ENCODE results near the gene ANKRA2.
"Not testable (repeated sequence)": the region's sequence is repeated elsewhere in the genome, so short reads cannot be mapped to it uniquely, and the experiment has no call there.

The ANKRA2 gene

DNA sequence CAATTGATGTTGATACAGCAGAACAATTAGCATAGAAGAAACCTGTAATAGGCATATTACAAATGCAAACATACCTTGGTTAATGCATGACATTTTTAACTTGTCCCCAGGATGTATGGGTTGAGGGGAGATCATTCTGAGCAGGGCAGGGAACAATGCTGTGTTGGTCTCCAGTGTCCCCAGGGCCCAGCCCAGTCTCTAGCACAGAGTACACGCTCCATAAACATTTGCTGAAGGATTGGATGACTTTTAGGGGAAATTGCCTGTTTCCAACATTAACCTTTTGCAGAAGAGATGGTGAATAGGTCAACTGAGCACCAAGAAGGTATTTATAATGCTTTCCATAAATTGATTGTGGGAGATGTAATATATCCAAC lies 20.0 kb downstream of the ANKRA2 start:
- no peak for DNase-seq

DNA sequence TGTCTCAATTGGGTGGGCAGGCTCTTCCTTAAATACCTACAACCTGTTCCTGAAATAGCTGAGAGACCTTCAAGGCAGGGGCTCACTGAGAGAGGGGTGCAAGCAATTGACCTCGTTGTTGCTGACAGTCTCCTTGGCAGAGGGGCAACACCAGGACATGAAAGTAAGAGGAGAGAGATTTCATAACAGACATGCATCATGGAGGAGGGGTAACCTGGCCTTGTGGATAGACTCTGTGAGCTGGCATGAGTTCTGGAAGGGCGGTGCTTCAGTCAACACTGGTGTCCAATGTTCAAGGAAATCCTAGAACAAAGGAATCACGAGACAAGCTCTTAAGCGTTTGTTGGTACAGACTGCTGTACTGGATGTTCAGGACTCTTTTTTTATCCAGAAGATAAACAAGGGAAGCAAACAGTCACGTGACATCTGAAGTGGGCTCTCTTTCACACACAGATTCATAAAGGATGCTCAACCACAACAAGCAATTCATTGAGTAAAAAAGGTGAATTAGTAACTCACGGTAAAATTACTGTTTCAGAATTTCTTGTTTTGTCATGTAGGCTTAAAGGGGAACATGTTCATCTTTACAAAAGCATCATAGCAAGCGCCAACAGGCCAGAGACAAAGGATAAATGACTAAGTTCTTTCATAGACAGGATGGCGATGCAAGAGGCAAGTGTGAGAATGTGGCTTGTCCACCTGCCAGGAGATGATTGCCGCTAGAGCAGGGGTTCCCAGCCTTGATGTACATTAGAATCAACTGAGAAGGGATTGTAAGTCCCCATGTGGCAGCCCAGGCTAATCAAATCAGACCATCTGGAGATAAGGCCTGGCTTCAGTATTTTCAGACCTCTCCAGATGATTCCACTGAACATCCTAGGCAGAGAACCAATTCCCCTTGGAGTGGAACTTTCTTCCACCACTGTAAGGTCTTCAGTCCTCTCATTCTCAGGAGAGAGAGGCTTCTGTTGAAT lies 20.7 kb downstream of the ANKRA2 start:
- DNase-seq: no peak

- no peak for DNase-seq
These were observed 23.4 kb downstream of the ANKRA2 start for GRCh38 chr5:73542020-73542419.

- DNase-seq: no peak
These were observed 25.2 kb downstream of the ANKRA2 start for GRCh38 chr5:73540192-73540591.

DNA sequence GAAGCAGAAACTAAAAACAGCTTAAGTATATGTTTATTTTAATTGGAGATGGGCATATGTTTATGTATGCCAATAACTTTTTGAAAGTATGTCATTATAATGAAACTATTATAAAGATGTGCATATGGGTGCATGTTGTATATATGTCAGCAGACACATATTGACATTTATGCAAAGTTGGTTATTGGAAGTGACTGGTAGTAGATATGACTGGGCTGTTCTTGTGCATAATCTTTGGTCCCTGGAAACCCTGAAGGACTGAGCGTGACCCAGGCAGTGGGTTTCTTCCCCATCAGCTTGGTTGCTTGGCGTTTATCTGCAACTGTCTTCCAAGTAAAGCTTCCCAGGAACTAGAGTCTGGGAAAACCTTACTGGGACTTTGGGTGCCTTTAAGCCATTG lies 25.7 kb downstream of the ANKRA2 start:
- DNase-seq: no peak

DNA sequence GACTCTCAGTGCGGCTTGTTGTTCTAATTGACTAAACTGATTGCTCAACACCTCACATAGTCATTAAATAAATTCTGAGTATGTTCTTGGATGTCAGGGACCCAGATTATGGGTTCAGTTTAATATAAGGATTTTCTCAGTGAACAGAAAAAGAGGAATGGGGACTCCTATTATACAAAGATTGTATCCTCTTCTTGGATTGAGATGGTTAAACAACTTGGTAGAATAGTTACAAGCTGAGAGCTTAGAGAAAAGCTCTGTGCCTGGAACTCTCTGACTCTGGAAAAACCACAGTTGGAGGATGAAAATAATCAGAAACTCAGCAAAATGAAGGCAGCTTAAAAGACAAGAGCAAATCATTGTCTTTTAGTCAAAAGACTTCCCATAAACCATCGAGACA lies 30.5 kb downstream of the ANKRA2 start:
- no peak for DNase-seq

DNA sequence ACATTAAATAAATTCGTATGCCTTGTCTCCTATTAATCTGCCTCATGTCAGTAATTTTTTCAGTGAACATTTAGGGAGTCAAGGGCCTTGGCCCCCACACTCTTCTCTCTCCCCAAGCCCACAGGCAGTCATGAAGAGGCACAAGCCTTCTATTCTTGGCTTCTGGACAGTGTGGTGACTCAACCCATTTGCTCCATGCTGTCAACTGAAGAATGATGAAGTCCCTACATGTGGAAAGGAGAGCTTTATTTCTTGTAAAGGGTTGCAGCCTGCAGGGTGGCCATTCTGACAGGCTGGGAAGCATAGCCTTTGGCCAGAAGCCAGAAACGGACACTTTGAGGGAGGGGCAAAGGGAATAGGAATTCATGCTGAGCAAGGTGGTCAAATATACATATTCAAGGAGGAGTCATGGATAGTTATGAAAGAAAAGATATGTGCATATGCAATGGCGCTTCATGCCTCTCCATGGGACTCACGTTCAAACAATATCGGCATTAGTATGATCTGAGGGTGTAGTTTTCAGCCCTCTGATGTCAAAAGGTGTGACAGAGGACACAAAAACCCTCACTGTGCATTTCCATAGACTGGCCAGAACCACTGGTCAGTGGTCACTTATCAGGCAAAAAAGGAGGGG lies 31.3 kb downstream of the ANKRA2 start:
- no peak for DNase-seq

GRCh38 chr5:73532195-73532594 lies 33.2 kb downstream of the ANKRA2 start:
- DNase-seq: no peak

- DNase-seq: no peak
These were observed 34.1 kb downstream of the ANKRA2 start for GRCh38 chr5:73531356-73531755.

DNA sequence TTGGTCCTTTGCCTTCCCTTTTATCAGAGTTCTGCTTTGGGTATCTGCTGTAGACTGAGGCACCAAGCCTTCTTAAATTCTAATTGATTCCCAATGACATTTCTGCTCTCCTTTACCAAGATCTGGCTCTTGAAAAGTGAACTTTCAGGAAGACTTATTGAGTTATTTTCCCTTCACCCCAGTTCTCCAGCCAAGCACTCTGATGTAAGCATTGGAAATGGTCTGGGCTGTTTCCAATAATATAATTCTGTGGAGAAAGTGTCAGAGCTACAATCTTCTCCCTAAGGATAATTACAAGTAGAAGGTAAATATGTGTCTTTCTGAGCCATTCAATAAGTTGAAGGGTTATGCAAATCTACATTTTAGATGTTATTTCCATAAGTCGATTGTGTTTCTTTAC lies 36.4 kb downstream of the ANKRA2 start:
- no peak for DNase-seq

GRCh38 chr5:73528248-73528647 lies 37.2 kb downstream of the ANKRA2 start:
- DNase-seq: no peak

GRCh38 chr5:73525606-73526203 lies 39.7 kb downstream of the ANKRA2 start:
- DNase-seq: no peak

- DNase-seq: no peak
These were observed 41.6 kb downstream of the ANKRA2 start for GRCh38 chr5:73523861-73524260.

DNA sequence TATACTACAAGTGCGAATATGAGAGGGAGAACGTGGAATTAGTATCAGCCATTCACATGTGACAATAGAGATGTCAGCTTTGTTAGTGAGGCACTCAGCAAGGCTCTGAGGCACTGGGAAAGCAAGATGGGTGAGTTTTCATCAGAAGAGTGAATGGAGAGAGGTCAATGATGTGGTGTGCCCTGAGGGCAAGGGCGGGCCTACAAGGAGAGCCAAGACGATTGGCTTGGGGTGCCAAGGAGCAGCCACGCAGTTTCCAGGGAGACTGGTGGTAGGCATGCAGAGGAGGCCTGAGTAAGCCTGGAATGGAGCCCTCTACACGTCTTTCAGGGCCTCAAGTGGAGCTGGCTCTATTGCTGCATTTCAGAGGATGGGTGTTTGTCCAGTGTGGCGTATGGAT lies 42.5 kb downstream of the ANKRA2 start:
- no peak for DNase-seq

DNA sequence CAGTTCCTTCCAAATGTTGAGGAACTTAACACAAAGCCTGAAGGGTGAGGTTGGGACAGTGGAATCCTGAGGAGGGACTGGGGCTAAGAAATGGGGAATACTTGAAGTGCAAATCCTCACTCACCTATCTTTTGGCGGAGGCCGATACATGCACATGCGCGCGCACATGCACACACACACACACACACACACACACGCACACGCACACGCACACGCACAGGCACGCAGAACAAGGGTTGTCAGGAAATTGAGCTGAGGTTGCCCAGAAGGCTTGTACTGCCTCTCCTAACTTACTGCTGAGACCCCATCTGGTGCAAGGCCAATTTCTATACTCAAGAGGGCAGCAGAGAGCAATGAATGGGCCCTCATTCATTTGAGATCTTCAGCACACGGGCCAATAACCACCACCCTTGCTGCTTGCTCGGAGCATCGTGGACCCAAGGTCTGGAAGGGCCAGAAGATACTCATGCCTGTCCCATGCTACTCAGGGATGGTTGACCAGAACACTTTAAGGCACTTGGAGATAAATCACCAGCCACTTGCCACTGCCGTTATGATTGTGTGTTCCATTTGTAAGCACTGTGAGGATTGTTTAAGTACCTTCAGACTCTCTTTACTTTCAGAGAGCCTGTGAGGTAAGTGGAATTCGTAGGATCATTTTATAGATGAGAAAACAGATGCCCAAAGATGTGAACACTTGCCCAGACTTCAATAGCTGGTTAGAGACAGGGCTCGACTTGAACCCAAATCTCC lies 45.7 kb downstream of the ANKRA2 start:
- peak; percentile 66 for DNase-seq

DNA sequence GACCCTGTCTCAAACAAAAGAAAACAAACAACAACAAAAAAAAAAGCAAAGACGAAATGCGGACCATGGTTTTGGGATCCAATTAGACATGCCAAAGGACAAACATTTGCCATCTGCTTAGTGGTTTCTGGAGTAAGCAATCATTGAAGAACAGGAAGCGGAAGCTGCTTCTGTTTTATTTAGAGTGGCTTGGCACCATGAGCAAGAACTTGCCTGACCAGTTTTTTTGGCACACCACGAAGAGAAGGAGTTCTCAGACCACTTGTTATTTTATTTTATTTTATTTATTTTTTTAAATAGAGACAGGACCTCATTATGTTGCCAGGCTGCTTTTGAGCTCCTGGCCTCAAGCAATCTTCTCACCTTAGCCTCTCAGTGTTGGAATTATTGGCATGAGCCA lies 50.2 kb downstream of the ANKRA2 start:
- DNase-seq: no peak

GRCh38 chr5:73514418-73514817 lies 51.0 kb downstream of the ANKRA2 start:
- no peak for DNase-seq

DNA sequence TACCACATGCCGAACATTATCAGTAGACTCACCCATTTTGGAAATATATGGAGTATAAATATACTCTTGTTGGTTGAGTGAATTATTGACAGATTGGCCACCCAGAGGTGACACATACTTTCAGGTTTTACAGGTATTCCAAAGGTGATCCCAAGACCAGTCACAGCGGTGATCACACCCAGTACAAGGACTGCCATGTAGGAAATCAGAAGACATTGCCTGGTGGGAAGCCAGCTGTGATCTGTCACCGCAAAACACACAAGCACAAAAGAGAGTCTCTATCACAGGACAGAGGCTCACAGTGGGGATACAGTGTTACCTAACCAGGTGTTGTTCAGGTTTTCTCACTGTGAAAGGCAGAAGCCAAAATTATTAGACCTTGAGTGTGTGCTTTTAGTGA lies 51.4 kb downstream of the ANKRA2 start:
- no peak for DNase-seq

GRCh38 chr5:73508521-73508920 lies 56.9 kb downstream of the ANKRA2 start:
- DNase-seq: not testable (repeated sequence)

DNA sequence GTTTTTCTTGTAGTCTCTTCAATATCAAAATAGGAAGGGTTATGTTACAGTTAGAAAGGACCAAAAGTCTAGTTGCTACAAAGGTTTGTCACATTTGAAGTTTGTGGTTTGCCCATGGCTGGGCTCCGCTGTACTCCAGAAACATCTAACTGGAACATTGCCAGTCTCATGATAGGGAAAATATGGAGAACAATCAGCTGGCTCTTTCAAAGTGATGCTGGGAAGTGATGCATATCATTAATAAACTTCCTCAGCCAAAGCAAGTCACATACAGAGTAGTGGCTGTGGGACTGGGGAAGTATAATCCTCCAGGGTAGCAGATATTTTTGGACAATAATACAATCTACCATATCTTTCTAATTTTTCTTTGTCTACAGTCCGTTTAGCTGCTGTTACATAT lies 58.4 kb downstream of the ANKRA2 start:
- DNase-seq: no peak

DNA sequence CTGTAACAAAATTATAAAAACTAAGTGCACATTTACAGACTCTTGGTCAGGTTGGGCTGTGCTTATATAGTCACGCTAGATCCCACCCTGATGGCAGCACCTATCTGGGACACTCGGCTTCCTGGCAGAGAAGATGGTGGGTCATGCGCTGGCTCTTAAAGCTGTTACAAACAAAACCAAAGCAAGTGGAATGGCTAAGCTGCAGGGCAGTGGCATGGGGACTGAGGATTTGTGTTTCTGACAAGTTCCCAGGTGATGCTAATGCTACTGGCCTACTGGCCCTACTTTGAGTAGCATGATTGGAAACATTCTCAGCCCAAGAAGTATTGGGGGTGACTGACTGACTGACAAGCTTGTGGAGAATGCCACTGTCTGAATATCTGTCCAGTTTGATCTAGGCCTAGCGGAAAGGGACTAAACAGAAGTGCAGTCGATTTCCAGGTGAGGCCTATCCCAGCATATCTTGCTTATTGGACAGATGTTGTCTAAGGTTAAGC lies 58.9 kb downstream of the ANKRA2 start:
- DNase-seq: no peak
